Measurements from ENCODE around the gene RASGRF2. TPM values are rescaled to one million over a fixed set of nuclear protein-coding genes. Genes with fewer than 3 reads are reported as not detected.
"Not testable (repeated sequence)": the region's sequence is repeated elsewhere in the genome, so short reads cannot be mapped to it uniquely, and the experiment has no call there.

The RASGRF2 gene
- total RNA-seq, 1 donor from 2014 or later: 2.6 TPM

GRCh38 chr5:81254886-81255559 is 294.9 kb downstream of the RASGRF2 start:
- no peak for TF ChIP-seq CTCF (conservative IDR thresholded peaks at IDR 0.05; ENCODE audit: low read depth, low read length)
- H3K4me3 ChIP-seq (ENCODE audit: low read depth, low read length): no peak overlapping the region
- no peak for DNase-seq (ENCODE audit: low read depth)

GRCh38 chr5:81256766-81257165 is 296.6 kb downstream of the RASGRF2 start:
- no peak for TF ChIP-seq CTCF (conservative IDR thresholded peaks at IDR 0.05; ENCODE audit: low read depth, low read length)
- no peak overlapping the region for H3K4me3 ChIP-seq (ENCODE audit: low read depth, low read length)
- DNase-seq (ENCODE audit: low read depth): no peak

GRCh38 chr5:81262796-81263195 is 302.6 kb downstream of the RASGRF2 start:
- DNase-seq (ENCODE audit: low read depth): not testable (repeated sequence)

GRCh38 chr5:81265101-81265500 is 304.9 kb downstream of the RASGRF2 start:
- DNase-seq (ENCODE audit: low read depth): no peak
- no peak for TF ChIP-seq CTCF (conservative IDR thresholded peaks at IDR 0.05; ENCODE audit: low read depth, low read length)
- no peak overlapping the region for H3K4me3 ChIP-seq (ENCODE audit: low read depth, low read length)

More at GRCh38 chr5:81262796-81263195, 302.6 kb downstream of the RASGRF2 start:
- not testable (repeated sequence) for H3K4me3 ChIP-seq (ENCODE audit: low read depth, low read length)

- DNase-seq (ENCODE audit: low read depth): peak; percentile 89
- no peak overlapping the region for H3K4me3 ChIP-seq (ENCODE audit: low read depth, low read length)
- no peak for TF ChIP-seq CTCF (conservative IDR thresholded peaks at IDR 0.05; ENCODE audit: low read depth, low read length)
Observed at GRCh38 chr5:81268521-81269196, 308.5 kb downstream of the RASGRF2 start.

GRCh38 chr5:81269751-81270393 is 309.7 kb downstream of the RASGRF2 start:
- no peak for DNase-seq (ENCODE audit: low read depth)
- no peak overlapping the region for H3K4me3 ChIP-seq (ENCODE audit: low read depth, low read length)
- TF ChIP-seq CTCF (conservative IDR thresholded peaks at IDR 0.05; ENCODE audit: low read depth, low read length): no peak

GRCh38 chr5:81270394-81271027 is 310.3 kb downstream of the RASGRF2 start:
- DNase-seq (ENCODE audit: low read depth); H3K4me3 ChIP-seq (ENCODE audit: low read depth, low read length): not testable (repeated sequence)

Data from epithelial cell of proximal tubule (primary cell).